ENCODE measurements around the gene NIPAL3.
A peak's percentile ranks its signal among the peaks of the same experiment; 100 is the strongest.
"Not testable (repeated sequence)": the region's sequence is repeated elsewhere in the genome, so short reads cannot be mapped to it uniquely, and the experiment has no call there.

NIPAL3 gene

GRCh38 chr1:24493785-24494184 lies 78.2 kb downstream of the NIPAL3 start:
- DNase-seq, result no peak

- DNase-seq, result no peak
Observed at GRCh38 chr1:24498589-24498988, 83.0 kb downstream of the NIPAL3 start.

- no peak for DNase-seq
Observed at GRCh38 chr1:24500448-24501048, 84.9 kb downstream of the NIPAL3 start.

DNA sequence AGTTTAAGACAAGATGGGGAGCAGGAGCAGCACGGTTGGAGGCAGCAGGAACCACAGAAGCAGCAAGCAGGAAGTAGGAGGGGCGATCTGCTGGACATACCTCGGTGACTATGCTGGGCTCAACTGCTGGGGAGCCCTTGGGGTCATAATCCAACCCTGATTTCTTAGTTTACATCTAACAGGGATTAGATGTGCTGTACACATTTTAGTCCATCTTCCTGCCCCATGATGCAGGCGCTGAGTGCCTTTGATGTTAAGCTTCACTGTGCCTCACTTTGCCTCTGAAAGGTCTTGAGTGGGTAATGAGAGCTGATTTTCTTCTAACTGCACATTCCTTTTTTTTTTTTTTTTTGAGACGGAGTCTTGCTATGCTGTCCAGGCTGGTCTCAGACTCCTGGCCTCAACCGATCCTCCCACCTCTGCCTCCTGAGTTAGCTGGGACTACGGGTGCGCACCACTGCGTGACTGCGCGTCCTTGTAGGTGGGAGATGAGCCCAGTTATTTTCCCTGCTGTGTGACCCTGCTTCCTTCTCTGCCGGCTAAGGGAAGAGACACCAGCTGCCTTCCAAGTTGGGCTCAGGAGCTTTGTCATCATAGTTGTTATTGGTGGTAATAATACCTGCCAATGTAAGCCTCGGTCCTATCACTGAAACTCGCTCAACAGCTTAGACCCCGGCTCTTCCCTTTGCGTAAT lies 85.9 kb downstream of the NIPAL3 start:
- DNase-seq, result peak; percentile 52

DNA sequence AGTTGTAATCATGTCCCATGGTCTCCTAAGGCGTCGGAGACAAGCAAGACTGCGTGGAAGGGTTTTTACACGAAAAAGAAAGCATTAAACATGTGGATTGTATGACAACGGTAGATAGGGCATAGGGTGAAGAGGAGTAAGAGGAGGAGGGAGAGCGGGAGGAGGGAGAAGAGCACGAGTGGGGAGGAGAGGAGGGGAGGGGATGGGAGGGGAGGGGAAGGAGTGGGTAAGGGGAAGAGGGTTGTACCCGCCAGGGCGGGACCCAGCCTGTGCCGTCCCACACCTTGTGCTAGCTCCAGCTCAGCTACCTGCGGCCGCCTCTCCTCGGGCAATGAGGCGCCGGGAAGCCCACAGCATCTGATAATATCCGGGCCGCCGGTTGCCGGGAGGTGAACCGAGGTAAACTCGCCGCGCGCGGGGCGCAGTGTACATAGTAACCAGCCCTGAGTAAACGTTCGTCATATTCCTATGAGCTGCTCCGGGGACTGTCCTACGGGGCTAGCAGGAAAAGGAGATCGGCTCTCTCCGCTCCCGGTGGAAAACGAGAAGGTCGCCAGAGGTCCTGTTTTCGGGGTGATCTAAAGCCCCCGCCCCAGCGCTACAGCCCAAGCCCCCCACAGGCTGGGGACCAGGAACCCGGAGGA lies 86.6 kb downstream of the NIPAL3 start:
- peak; percentile 34 for DNase-seq

DNA sequence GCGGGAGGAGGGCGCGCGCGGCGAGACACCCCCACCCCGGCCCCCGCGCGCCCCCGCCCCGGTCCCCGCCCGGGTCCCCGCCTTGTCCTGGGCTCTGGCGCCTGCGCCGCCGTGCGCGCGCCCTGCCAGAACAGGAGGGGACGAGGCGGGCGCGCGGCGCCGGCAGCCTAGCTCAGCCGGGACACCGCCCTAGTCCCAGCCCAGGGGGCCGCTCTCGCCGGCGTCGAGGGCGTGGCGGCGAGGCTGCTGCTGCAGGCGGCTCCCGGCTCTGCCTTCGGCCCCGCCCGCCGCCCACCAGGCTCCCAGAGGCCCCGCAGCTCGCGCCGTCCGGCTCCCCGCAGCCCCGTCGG lies 87.1 kb downstream of the NIPAL3 start, which contains the start of gene RCAN3:
Gene RCAN3 (plus strand): TSS at position 128 of the 350 bp plus-strand sequence. CDS start 11,537 bp downstream, outside the sequence.
- DNase-seq, result peak; percentile 84

DNA sequence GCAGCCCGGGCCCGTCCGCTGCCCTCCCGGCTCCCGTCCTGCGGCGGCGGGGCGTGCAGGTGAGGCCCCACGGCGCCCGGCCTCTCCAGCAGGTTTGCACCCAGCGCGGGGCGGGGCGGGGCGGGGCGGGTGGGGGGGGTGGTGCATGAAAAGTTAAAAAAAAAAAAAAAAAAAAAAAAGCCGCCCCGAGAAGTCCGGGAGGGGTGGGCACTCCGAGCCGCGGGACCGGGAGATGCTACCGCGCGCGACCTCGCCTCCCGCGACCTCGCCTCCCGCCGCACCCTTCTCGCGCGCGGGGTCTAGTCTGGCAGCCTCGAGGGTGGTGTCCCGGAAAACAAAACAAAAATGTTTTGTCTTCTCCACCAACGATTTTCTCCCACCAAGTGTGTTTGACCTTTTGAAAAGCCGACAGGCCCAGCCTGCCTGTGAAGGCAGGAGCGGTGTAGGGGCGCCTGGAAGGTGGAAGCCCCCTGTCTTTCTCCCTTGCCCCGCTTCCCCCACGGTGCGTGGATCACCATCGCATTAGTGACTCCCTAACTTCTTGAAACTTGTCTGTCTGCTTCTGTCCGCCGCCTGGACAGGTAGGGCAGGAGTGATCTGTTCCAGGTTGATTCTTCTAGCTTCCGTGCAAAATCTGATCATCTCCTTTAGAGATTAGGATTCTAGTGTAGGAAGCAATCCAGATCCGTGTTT lies 87.6 kb downstream of the NIPAL3 start:
- no peak for DNase-seq

DNA sequence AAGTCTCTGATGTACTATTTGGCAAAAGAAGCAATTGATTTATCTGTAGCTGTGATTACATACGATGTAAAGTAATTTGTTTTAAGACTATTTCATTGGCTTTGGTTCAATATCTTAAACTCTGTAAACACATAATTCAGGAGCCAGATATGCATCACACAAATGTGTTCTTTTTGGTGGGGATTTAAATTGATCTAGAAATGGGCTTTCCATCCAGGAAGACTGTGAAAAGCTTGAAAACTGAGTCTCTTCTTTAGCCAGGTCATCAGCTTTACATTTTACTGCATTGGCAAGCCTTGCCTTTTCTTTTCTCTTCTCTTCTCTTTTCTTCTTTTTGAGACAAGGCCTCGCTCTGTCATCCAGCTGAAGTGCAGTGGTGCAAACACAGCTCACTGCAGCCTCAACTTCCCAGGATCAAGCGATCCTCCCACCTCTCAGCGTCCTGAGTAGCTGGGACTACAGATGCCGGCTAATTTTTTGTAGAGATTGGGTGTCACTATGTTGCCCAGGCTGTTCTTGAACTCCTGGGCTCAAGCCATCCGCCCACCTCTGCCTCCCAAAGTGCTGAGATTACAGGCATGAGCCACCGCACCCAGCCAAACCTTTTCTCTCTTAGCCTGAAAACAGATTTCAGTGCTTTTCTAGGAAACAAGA lies 88.4 kb downstream of the NIPAL3 start:
- no peak for DNase-seq

GRCh38 chr1:24504560-24504959 lies 89.0 kb downstream of the NIPAL3 start:
- no peak for DNase-seq

- no peak for DNase-seq
Observed at GRCh38 chr1:24505816-24506215, 90.2 kb downstream of the NIPAL3 start.

GRCh38 chr1:24506691-24507381 lies 91.2 kb downstream of the NIPAL3 start:
- DNase-seq, result no peak

- DNase-seq, result no peak
Observed at GRCh38 chr1:24507405-24507804, 91.8 kb downstream of the NIPAL3 start.

DNA sequence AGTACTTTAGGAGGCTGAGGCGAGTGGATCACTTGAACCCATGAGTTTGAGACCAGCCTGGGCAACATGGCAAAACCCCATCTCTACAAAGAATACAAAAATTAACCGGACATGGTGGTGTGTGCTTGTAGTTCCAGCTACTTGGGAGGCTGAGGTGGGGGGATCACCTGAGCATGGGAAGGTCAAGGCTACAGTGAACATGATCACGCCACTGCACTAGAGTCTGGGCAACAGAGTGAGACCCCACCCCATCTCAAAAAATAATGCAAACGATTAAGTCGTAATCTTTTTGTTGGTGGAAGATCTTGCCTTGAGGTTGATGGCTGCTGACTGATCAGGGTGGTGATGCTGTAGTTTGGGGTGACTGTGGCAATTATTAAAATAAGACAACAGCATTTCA lies 93.3 kb downstream of the NIPAL3 start:
- no peak for DNase-seq

- DNase-seq, result no peak
Observed at GRCh38 chr1:24513706-24514105, 98.1 kb downstream of the NIPAL3 start.

DNA sequence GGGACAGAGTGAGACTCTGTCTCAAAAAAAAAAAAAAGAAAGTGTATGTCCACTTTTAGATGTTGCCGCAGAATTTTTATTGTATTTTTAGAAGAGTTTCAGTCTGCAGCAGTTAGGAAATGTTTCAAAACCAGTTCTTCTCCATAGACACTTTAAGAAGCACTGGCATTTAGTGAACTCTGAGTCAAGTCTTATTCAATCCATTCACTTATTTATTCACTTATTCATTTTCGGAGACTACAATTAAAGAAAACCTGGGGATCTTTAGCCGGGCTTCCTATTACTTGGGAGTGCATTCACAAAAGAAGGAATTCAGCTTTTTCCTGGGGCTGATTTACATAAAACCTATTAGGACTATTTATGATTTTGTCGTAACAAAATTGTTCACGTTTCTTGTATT lies 99.3 kb downstream of the NIPAL3 start:
- DNase-seq, result no peak

- peak; percentile 48 for DNase-seq
Observed at GRCh38 chr1:24515671-24516209, 100.1 kb downstream of the NIPAL3 start.

- DNase-seq, result no peak
Observed at GRCh38 chr1:24516506-24516905, 100.9 kb downstream of the NIPAL3 start.

DNA sequence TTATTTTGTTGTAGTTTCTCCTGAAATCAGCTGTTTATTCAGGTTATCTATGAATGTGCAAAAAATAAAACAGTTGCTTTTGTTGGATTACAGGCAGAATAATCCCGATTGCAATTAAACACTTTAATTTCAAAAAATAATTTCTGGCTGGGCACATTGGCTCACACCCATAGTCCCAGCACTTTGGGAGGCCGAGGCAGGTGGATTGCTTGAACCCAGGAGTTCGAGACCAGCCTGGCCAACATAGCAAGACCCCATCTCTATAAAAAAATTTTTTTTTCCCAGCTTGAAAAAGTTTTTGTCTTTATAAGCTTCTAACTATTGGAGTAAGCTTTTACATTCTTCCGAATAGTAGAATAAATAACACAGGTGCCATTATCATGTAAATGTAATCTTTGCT lies 102.3 kb downstream of the NIPAL3 start:
- DNase-seq, result no peak

DNA sequence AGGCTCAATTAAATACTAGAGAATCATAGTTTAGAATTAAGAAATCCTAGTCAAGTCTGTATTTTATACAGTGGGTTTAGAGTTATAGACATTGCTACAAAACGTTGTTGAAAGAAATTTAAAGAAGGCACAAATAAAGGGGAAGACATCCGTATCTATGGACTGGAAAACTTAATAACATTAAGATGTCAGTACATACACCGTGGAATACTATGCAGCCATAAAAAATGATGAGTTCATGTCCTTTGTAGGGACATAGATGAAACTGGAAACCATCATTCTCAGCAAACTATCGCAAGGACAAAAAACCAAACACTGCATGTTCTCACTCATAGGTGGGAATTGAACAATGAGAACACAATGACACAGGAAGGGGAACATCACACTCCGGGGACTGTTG lies 104.7 kb downstream of the NIPAL3 start:
- DNase-seq, result not testable (repeated sequence)
